HG02973 (cell line): ENCODE measurements around the gene TSC2.
A peak's percentile ranks its signal among the peaks of the same experiment; 100 is the strongest.

Experiments
- ATAC-seq: cut with Tn5 transposase; IDR thresholded peaks from one replicate; pipeline ENCODE4 v1.9.1; 2021; ENCODE audit warnings: moderate library complexity; ENCODE audit not compliant: unreplicated experiment

TSC2 gene

GRCh38 chr16:2047330-2048115 lies at the start of gene TSC2, which contains the start of gene NTHL1:
TSC2 (plus strand) TSS chr16:2047985; CDS start chr16:2048616, 631 bp downstream.
NTHL1 (minus strand) TSS chr16:2047834; CDS start chr16:2047823, 11 bp downstream.
- ATAC-seq = peak; percentile 87

- no peak for ATAC-seq
Observed at GRCh38 chr16:1998360-1998835, 49.4 kb upstream of the TSC2 start.

- no peak for ATAC-seq
Observed at GRCh38 chr16:1998852-1999801, 48.7 kb upstream of the TSC2 start.

GRCh38 chr16:1999866-2000514 lies 47.8 kb upstream of the TSC2 start:
- no peak for ATAC-seq

- ATAC-seq = no peak
Observed at GRCh38 chr16:2001035-2001434, 46.8 kb upstream of the TSC2 start.

GRCh38 chr16:2001456-2002355 lies 46.1 kb upstream of the TSC2 start:
- no peak for ATAC-seq

- no peak for ATAC-seq
Observed at GRCh38 chr16:2002406-2003230, 45.2 kb upstream of the TSC2 start.

GRCh38 chr16:2003231-2003826 lies 44.5 kb upstream of the TSC2 start:
- no peak for ATAC-seq

- peak; percentile 43 for ATAC-seq
Observed at GRCh38 chr16:2003827-2004641, 43.8 kb upstream of the TSC2 start.

GRCh38 chr16:2004795-2005517 lies 42.8 kb upstream of the TSC2 start:
- ATAC-seq = no peak

GRCh38 chr16:2005646-2006045 lies 42.1 kb upstream of the TSC2 start:
- no peak for ATAC-seq

- no peak for ATAC-seq
Observed at GRCh38 chr16:2006317-2006716, 41.5 kb upstream of the TSC2 start.

GRCh38 chr16:2007081-2007836 lies 40.5 kb upstream of the TSC2 start:
- no peak for ATAC-seq

GRCh38 chr16:2008009-2008526 lies 39.7 kb upstream of the TSC2 start:
- no peak for ATAC-seq

- ATAC-seq = no peak
Observed at GRCh38 chr16:2008631-2009163, 39.1 kb upstream of the TSC2 start.

- peak; percentile 17 for ATAC-seq
Observed at GRCh38 chr16:2009164-2009711, 38.5 kb upstream of the TSC2 start.
